Measurements from ENCODE around the gene UTP20.
"Not testable (repeated sequence)": the region's sequence is repeated elsewhere in the genome, so short reads cannot be mapped to it uniquely, and the experiment has no call there.

The UTP20 gene

DNA sequence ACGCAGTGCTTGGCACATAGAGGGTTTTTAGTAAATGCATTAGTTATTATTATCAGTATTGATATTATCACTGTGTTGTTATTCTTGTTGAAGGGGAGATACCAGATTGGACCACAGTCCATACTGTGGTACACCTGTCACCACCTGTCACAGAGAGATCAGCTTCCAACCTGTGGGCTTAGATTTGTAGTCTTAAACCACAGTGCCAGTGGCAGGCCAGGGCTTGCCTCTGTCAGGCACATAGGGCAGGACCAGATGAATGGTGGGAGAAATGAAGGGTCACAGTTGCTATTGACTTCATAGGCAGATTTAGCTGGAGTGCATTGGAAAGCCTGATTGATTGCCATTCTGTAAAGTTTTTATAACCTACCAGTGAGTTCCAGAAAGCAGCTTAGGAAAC lies 92.5 kb downstream of the UTP20 start:
- DNase-seq (ENCODE audit: low read depth): no peak
- TF ChIP-seq, protein P1, sequence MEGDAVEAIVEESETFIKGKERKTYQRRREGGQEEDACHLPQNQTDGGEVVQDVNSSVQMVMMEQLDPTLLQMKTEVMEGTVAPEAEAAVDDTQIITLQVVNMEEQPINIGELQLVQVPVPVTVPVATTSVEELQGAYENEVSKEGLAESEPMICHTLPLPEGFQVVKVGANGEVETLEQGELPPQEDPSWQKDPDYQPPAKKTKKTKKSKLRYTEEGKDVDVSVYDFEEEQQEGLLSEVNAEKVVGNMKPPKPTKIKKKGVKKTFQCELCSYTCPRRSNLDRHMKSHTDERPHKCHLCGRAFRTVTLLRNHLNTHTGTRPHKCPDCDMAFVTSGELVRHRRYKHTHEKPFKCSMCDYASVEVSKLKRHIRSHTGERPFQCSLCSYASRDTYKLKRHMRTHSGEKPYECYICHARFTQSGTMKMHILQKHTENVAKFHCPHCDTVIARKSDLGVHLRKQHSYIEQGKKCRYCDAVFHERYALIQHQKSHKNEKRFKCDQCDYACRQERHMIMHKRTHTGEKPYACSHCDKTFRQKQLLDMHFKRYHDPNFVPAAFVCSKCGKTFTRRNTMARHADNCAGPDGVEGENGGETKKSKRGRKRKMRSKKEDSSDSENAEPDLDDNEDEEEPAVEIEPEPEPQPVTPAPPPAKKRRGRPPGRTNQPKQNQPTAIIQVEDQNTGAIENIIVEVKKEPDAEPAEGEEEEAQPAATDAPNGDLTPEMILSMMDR (IDR thresholded peaks at IDR 0.05; ENCODE audit: low read depth, low read length, missing control alignments): no peak
- no peak overlapping the region for H3K4me3 ChIP-seq (ENCODE audit: low read depth, low read length)

DNA sequence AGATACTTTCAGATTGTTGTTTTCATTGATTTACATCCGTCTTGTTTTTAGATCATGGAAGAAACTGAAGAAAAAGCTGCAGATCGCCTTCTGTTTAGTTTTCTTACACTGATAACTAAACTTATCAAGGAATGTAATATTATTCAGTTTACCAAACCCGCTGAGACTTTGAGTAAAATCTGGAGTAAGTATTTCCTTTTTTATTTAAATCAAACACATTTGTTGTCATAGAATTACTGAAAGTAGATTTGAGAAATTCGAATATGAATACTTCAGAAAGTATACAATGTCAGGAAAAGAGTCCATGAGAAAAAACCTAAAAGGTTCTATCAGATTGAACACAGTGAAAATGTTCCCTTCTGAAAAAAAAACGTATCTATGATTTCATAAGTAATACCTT lies 95.7 kb downstream of the UTP20 start:
- no peak for DNase-seq (ENCODE audit: low read depth)
- H3K4me3 ChIP-seq (ENCODE audit: low read depth, low read length): no peak overlapping the region
- TF ChIP-seq, protein P1 (IDR thresholded peaks at IDR 0.05; ENCODE audit: low read depth, low read length, missing control alignments): no peak

DNA sequence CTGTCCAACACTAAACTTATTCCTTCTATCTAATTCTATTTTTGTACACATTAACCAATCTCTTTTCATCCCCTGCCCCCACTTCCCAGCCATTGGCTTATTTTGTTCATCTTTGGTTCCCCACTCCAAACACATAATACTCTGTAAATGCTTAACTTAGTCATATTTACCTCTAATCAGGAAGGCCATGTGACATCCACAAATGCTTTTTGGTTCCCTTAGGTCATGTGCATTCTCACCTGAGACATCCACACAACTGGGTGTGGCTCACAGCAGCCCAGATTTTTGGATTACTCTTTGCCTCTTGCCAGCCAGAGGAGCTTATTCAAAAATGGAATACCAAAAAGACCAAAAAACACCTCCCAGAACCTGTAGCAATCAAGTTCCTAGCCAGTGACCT lies 99.2 kb downstream of the UTP20 start:
- no peak overlapping the region for H3K4me3 ChIP-seq (ENCODE audit: low read depth, low read length)
- TF ChIP-seq, protein P1 (IDR thresholded peaks at IDR 0.05; ENCODE audit: low read depth, low read length, missing control alignments): no peak
- no peak for DNase-seq (ENCODE audit: low read depth)

DNA sequence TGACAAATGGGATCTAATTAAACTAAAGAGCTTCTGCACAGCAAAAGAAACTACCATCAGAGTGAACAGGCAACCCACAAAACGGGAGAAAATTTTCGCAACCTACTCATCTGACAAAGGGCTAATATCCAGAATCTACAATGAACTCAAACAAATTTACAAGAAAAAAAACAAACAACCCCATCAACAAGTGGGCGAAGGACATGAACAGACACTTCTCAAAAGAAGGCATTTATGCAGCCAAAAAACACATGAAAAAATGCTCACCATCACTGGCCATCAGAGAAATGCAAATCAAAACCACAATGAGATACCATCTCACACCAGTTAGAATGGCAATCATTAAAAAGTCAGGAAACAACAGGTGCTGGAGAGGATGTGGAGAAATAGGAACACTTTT lies 111.3 kb downstream of the UTP20 start:
- DNase-seq (ENCODE audit: low read depth); H3K4me3 ChIP-seq (ENCODE audit: low read depth, low read length): not testable (repeated sequence)

DNA sequence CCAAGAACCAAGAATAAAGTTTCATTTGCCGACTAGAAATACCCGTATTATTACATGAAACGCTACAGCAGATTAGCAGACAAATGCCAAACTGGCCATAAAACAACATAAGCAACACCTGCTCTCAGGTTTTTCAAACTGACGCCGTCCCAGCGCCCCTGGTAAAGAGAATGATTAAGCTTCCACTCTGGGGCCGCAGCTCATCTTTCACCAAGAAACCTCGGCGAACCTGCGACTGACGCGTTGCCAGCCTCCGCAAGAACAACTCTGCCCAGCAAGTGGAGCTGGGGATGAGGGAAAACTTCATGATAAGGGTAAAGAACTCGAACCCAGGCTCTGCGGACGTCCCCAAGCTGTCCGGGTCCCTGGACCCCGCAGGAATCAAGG lies 127.1 kb downstream of the UTP20 start:
- H3K4me3 ChIP-seq (ENCODE audit: low read depth, low read length): peak overlapping the region; percentile 87
- TF ChIP-seq, protein P1 (IDR thresholded peaks at IDR 0.05; ENCODE audit: low read depth, low read length, missing control alignments): no peak
- no peak for DNase-seq (ENCODE audit: low read depth)

DNA sequence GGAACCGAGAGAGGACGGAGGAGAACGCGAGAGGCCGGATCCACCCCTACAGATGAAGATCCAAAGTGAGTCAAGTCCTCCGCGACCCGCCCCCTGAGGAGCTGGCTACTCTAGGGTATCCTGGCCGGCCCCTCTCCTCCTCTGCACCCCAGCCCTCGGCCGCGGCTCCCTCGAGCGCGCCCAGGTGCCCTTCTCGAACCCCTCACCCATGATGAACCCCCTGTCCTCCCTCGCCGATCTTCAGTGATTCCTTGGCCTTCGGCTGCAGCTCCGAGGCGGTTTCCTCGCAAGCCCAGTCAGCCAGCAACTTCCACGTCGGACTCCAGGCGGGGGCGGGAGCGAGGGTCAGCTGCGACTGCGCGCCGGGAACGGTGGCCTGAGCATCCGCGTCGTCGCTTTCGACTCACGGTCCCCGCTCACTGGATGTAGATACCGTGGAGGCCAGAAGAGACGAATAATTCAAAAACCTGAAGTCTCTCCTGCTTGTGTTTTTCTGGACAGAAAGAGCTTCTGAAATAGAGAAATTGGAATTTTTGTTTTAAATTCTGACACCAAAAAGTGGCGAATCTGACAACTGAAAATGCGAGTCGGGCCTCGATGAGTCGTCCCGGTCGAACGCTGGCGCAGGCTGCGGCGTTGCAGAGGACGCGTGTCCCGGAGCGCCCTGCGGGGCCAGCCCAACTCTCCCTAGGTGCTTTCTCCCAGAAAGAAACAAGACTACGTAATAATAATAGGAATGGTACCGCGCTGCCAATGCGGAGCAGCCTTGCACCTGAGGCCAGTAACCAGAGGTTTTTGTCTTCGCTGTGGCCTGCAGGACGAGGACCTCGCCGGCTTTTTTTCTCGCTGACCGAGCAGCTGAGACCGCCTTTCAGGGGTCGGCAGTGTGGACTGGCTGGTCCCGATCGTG lies 127.8 kb downstream of the UTP20 start, which contains the start of gene ARL1:
Gene ARL1, minus strand, starts transcription at position 337 of the 910 bp plus-strand sequence. Its CDS starts 127 bp downstream, at position 210.
- TF ChIP-seq, protein P1 (IDR thresholded peaks at IDR 0.05; ENCODE audit: low read depth, low read length, missing control alignments): peak; percentile 2
- H3K4me3 ChIP-seq (ENCODE audit: low read depth, low read length): peak within 1 kb of the TSS; percentile 87

DNA sequence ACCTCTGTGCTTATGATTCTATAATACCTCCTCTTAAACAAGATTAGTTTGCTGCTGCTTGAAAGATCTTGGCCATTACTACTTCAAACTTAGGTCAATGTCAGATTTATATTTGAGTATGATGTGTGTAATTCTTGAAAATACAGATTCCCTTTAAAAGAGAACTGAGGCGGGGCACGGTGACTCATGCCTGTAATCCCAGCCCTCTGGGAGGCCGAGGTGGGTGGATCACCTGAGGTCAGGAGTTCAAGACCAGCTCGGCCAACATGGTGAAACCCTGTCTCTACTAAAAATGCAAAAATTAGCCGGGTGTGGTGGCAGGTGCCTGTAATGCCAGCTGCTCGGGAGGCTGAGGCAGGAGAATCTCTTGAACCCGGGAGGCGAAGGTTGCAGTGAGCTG lies 130.3 kb downstream of the UTP20 start:
- DNase-seq (ENCODE audit: low read depth); H3K4me3 ChIP-seq (ENCODE audit: low read depth, low read length): not testable (repeated sequence)

More for the DNA sequence above, 127.8 kb downstream of the UTP20 start, which contains the start of gene ARL1:
- peak; percentile 64 for DNase-seq (ENCODE audit: low read depth)

DNA sequence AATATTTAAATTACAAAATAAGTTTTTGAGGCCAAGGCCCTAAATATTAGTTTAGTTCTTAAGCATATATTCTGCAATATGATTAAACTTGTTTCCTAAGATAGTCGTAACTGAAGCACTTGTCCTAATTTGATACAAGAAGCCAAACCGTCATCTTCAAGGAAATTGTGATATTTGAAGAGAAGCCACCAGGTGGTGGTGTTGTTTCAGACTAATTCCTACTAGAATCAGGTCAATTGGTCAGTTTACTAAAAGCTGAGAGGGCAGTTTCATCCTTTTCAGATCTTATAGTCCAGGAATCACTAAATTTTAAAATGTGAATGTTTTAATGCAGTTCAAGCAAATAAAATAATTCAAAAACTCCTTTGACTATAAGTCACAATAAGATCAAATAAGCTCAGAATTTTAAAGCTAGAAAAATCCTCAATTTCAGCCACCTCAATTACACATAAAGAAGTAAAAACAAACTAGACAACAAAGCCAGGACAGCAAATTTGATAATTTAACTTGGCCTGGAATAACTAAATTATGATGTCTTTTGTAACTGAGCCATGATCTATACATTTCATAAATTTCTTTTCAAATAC lies 134.7 kb downstream of the UTP20 start:
- DNase-seq (ENCODE audit: low read depth): no peak
- no peak overlapping the region for H3K4me3 ChIP-seq (ENCODE audit: low read depth, low read length)
- TF ChIP-seq, protein P1 (IDR thresholded peaks at IDR 0.05; ENCODE audit: low read depth, low read length, missing control alignments): peak; percentile 53

Data from GM12864 (cell line).